ENCODE results near the gene TMEM256. TPM values are rescaled to one million over a fixed set of nuclear protein-coding genes. Genes with fewer than 3 reads are reported as not detected.

TMEM256 gene
- total RNA-seq, 1 donor, result 43.7 TPM

- no peak for DNase-seq (ENCODE audit: low read depth)
- no peak overlapping the region for H3K4me3 ChIP-seq (ENCODE audit: low read depth, low read length)
- no peak for TF ChIP-seq CTCF (IDR thresholded peaks at IDR 0.05; ENCODE audit: insufficient read depth, low read length)
Observed at GRCh38 chr17:7407082-7407481, 3.2 kb upstream of the TMEM256 start.

DNA sequence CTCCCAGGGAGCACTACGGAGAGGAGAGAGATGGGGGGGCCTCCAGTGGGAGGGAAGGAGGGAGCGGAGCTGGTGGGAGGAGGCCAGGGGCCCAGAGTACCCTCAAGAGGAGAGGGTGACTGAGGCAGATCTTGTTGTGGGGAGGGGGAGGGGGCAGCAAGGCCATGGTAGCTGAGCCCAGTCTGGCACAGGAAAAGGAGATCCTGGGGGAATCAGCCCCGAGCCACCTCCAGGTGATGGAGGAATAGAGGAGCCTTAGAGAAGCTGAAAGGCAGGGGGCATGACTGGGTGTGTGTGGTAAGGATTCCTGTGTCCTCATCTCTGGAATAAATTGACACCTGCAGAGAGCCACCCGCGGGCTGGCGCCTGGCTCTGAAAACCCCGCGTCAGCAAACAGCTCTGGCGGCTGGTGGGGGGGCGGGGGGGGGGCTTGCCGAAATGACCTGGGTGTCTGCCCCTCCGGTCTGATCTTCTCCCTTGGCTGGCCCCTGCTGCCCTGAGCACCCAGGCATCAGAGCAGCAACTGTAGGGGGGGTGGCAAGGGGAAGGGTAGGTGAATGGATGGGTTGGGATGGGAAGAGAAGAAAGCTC, 2.4 kb upstream of the TMEM256 start:
- H3K4me3 ChIP-seq (ENCODE audit: low read depth, low read length), result peak overlapping the region; percentile 80
- no peak for TF ChIP-seq CTCF (IDR thresholded peaks at IDR 0.05; ENCODE audit: insufficient read depth, low read length)
- no peak for DNase-seq (ENCODE audit: low read depth)

GRCh38 chr17:7405350-7406234, 1.7 kb upstream of the TMEM256 start:
- TF ChIP-seq CTCF (IDR thresholded peaks at IDR 0.05; ENCODE audit: insufficient read depth, low read length), result peak; percentile 0
- peak; percentile 9 for DNase-seq (ENCODE audit: low read depth)
- H3K4me3 ChIP-seq (ENCODE audit: low read depth, low read length), result peak overlapping the region; percentile 80

GRCh38 chr17:7404737-7405349, 946 bp upstream of the TMEM256 start:
- TF ChIP-seq CTCF (IDR thresholded peaks at IDR 0.05; ENCODE audit: insufficient read depth, low read length), result no peak
- DNase-seq (ENCODE audit: low read depth), result peak; percentile 11
- peak overlapping the region; percentile 80 for H3K4me3 ChIP-seq (ENCODE audit: low read depth, low read length)

DNA sequence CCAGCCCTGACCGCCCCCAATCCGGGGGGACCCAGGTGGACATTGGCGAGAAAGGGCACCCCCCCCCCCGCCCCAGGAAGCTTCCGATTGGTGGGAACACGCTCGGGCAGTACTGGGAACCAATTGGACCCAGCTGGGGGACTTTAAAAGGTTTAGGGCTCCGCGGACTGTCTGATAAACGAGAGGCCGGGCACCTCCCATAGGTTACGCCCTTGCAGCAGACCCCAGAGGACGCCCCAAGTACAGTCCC, 245 bp downstream of the TMEM256 start:
- no peak for DNase-seq (ENCODE audit: low read depth)
- TF ChIP-seq CTCF (IDR thresholded peaks at IDR 0.05; ENCODE audit: insufficient read depth, low read length), result no peak

DNA sequence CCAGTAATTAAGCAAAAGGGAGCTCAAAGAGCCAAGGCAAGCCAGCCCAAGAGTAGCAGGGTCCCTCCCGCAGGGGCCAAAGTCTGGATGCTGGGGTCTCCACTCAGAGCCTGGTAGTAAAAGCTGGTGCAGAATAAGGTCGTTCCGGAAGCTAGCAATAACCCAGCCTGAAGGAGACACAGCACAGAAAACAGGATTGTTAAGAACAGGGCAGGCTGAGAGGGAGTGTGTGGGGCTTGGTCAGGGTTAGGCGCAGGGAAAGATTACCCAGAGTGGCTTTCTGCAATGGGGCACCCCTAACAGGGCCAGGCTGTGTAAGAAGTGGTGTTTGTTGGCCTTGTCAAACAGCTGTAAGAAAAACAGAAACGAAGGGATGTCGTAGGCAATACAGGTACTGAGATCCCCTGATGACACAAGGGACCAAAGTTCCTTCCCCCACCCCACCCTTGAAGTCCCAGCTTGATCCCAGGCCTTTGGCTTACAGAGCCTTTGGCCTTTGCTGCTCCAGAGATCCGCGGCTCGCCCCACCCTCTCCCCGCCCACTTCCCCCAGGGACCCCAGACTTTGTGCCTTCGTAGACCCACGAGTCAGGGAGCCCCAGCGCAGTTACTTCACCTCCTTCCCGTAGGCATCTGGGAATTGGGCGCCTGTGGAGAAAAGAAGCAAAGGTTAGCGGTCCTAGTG, 712 bp downstream of the TMEM256 start:
- peak overlapping the region; percentile 83 for H3K4me3 ChIP-seq (ENCODE audit: low read depth, low read length)

More for the DNA sequence above, 245 bp downstream of the TMEM256 start:
- H3K4me3 ChIP-seq (ENCODE audit: low read depth, low read length), result peak overlapping the region; percentile 83

More for the DNA sequence above, 712 bp downstream of the TMEM256 start:
- TF ChIP-seq CTCF (IDR thresholded peaks at IDR 0.05; ENCODE audit: insufficient read depth, low read length), result no peak
- DNase-seq (ENCODE audit: low read depth), result no peak

All from fibroblast of the aortic adventitia (primary cell).